Mesothelial cell of epicardium (in vitro differentiated cells): ENCODE data around the gene GFRA3. TPM values are rescaled to one million over a fixed set of nuclear protein-coding genes. Genes with fewer than 3 reads are reported as not detected.
A peak's percentile ranks its signal among the peaks of the same experiment; 100 is the strongest.

Experiments used
- DNase-seq, 2 experiments: peaks; one replicate each; pipeline ENCODE4 v3.0.0; 2021; ENCODE audit warnings: low spot score in 2 of 2; ENCODE audit not compliant: unreplicated experiment in 2 of 2
- H3K27ac Mint-ChIP-seq: 2 replicates; pipeline ENCODE4 v1.8.0; 2021; ENCODE audit warnings: mixed read lengths
- H3K27me3 Mint-ChIP-seq: 2 replicates; pipeline ENCODE4 v1.8.0; 2021; ENCODE audit warnings: low read depth, mixed read lengths
- H3K36me3 Mint-ChIP-seq: 2 replicates; pipeline ENCODE4 v1.8.0; 2021; ENCODE audit warnings: mixed read lengths
- H3K4me1 Mint-ChIP-seq: 2 replicates; pipeline ENCODE4 v1.8.0; 2021; ENCODE audit warnings: mixed read lengths
- H3K4me3 Mint-ChIP-seq: 2 replicates; pipeline ENCODE4 v1.8.0; 2021; ENCODE audit warnings: mild to moderate bottlenecking, moderate library complexity, mixed read lengths
- H3K9me3 Mint-ChIP-seq: 2 replicates; pipeline ENCODE4 v1.8.0; 2021; ENCODE audit warnings: mixed read lengths
- CTCF ChIP-seq: fragments of 200-600 bp; sonication (generic); IDR thresholded peaks from one replicate; pipeline ENCODE4 v1.5.0; 2021; ENCODE audit warnings: antibody characterized with exemption; ENCODE audit not compliant: unreplicated experiment
- total RNA-seq: library from RNA; stranded (reverse); gene quantifications from 3 replicates; pipeline ENCODE4 v1.2.1, GENCODE V29; 2021

The GFRA3 gene
- total RNA-seq, 1 donor from 2014 or later, result 0.27 TPM

GRCh38 chr5:138238034-138238433 lies 36.4 kb downstream of the GFRA3 start:
- no peak for TF ChIP-seq CTCF
- H3K9me3 Mint-ChIP-seq, result no peaks in the 10 kb centered on the region
- no peak for DNase-seq
- H3K27me3 Mint-ChIP-seq, result peaks cover 60% of the 10 kb centered on the region
- peaks cover 3% of the 10 kb centered on the region for H3K4me1 Mint-ChIP-seq
- no peaks in the 10 kb centered on the region for H3K36me3 Mint-ChIP-seq
- no peak overlapping the region for H3K27ac Mint-ChIP-seq
- H3K4me3 Mint-ChIP-seq, result no peak overlapping the region

DNA sequence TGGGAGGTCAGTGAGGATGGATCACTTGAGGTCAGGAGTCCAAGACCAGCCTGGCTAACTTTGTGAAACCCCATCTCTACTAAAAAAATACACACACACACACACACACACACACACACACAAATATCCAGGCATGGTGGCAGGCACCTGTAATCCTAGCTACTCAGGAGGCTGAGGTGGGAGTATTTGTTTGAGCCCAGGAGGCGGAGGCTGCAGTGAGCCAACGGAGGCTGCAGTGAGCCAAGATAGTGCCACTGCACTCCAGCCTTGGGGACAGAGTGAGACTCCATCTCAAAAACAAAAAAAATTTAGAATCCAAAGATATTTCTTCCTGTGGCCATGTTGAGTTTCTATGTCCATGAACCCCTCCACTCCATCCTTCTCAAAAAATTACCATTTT lies 39.8 kb downstream of the GFRA3 start:
- H3K27ac Mint-ChIP-seq, result no peak overlapping the region
- no peaks in the 10 kb centered on the region for H3K36me3 Mint-ChIP-seq
- H3K4me3 Mint-ChIP-seq, result no peak overlapping the region
- H3K4me1 Mint-ChIP-seq, result peaks cover 12% of the 10 kb centered on the region
- DNase-seq, result no peak
- TF ChIP-seq CTCF, result no peak
- peaks cover 33% of the 10 kb centered on the region for H3K27me3 Mint-ChIP-seq
- no peaks in the 10 kb centered on the region for H3K9me3 Mint-ChIP-seq

DNA sequence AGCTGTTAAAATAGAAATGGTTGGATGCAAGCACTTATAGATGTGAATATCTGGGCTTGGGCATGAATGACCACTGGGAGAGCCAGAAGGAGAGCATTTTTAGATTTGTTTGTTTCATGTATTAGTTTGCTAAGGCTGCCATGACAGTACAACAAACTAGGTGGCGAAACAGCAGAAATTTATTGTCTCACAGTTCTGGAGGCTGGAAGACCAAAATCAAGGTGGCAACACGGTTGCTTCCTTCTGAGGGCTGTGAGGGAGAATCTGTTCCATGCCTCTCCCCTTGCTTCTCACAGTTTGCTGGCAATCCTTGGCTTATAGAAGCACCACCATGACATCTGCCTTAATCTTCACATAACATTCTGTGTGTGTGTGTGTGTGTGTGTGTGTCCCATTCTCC lies 41.1 kb downstream of the GFRA3 start:
- H3K4me3 Mint-ChIP-seq, result no peak overlapping the region
- peaks cover 12% of the 10 kb centered on the region for H3K4me1 Mint-ChIP-seq
- no peaks in the 10 kb centered on the region for H3K9me3 Mint-ChIP-seq
- DNase-seq, result no peak
- H3K27me3 Mint-ChIP-seq, result peaks cover 23% of the 10 kb centered on the region
- H3K27ac Mint-ChIP-seq, result no peak overlapping the region
- TF ChIP-seq CTCF, result no peak
- no peaks in the 10 kb centered on the region for H3K36me3 Mint-ChIP-seq

GRCh38 chr5:138230981-138231589 lies 43.3 kb downstream of the GFRA3 start:
- Mint-ChIP-seq H3K36me3 (peaks cover under 1% of the 10 kb centered on the region), H3K27ac (no peak overlapping the region)
- no peak for DNase-seq

DNA sequence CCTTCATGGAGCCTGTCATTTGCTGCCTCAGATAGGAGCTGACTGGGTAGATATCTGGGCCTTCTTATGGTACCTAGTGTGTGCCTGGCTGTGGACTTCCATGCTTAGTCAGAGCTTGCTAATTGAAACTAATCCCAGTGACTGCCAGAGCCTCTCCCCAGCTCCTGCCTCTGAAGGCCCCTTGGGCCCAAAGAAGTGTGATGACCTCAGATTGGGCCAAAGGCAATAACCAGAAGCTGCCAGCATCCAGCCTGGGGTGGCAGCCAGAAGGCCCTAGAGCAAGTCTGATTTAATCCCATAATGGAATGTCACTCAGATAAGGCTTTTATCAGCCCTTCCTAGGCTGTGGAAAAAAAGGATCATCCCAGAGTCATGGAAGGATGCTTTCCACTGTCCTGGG lies 44.2 kb downstream of the GFRA3 start:
- H3K9me3 Mint-ChIP-seq, result peaks cover 9% of the 10 kb centered on the region
- H3K4me3 Mint-ChIP-seq, result no peak overlapping the region
- peaks cover 12% of the 10 kb centered on the region for H3K4me1 Mint-ChIP-seq
- peak overlapping the region; percentile 57 for H3K27ac Mint-ChIP-seq
- peaks cover 8% of the 10 kb centered on the region for H3K27me3 Mint-ChIP-seq
- DNase-seq, result no peak
- H3K36me3 Mint-ChIP-seq, result peaks cover 2% of the 10 kb centered on the region
- TF ChIP-seq CTCF, result no peak

More at GRCh38 chr5:138230981-138231589, 43.3 kb downstream of the GFRA3 start:
- Mint-ChIP-seq H3K4me3 (no peak overlapping the region), H3K9me3 (peaks cover 4% of the 10 kb centered on the region), H3K27me3 (peaks cover 11% of the 10 kb centered on the region), H3K4me1 (peaks cover 12% of the 10 kb centered on the region)
- TF ChIP-seq CTCF, result no peak

- Mint-ChIP-seq H3K27ac (no peak overlapping the region), H3K4me3 (no peak overlapping the region), H3K4me1 (peaks cover 12% of the 10 kb centered on the region), H3K36me3 (peaks cover 2% of the 10 kb centered on the region), H3K9me3 (peaks cover 9% of the 10 kb centered on the region), H3K27me3 (peaks cover 6% of the 10 kb centered on the region)
- TF ChIP-seq CTCF, result no peak
- DNase-seq, result no peak
Measured at GRCh38 chr5:138229387-138229786, 45.0 kb downstream of the GFRA3 start.
